ENCODE data around the gene CACNA1E. TPM values are rescaled to one million over a fixed set of nuclear protein-coding genes. Genes with fewer than 3 reads are reported as not detected.

CACNA1E gene
- total and polyA plus RNA-seq, 2 experiments from 2014 or later: 1.1 to 1.7 TPM

GRCh38 chr1:181493166-181493565, 9.8 kb downstream of the CACNA1E start:
- Histone ChIP-seq H3K4me3 (no peak overlapping the region), H3K27ac (no peak overlapping the region), H4K20me1 (ENCODE audit: insufficient read depth, poor library complexity, severe bottlenecking) (no peaks in the 10 kb centered on the region), H3K9me2 (replicated peaks; ENCODE audit: insufficient read depth) (no peaks in the 10 kb centered on the region), H3K27me3 (peaks cover 36% of the 10 kb centered on the region), H3K9me3 (ENCODE audit: low read depth) (no peaks in the 10 kb centered on the region), H3K4me2 (no peak overlapping the region), H2AFZ (no peak overlapping the region), H3K79me2 (no peaks in the 10 kb centered on the region), H3K36me3 (replicated peaks; ENCODE audit: insufficient read depth, low read depth) (no peaks in the 10 kb centered on the region), H3K4me1 (ENCODE audit: insufficient read depth) (peaks cover 12% of the 10 kb centered on the region)
- no peak for DNase-seq (ENCODE audit: low spot score)
- no peak for TF ChIP-seq EZH2 (IDR thresholded peaks at IDR 0.05; ENCODE audit: borderline replicate concordance)
- TF ChIP-seq, protein P1, sequence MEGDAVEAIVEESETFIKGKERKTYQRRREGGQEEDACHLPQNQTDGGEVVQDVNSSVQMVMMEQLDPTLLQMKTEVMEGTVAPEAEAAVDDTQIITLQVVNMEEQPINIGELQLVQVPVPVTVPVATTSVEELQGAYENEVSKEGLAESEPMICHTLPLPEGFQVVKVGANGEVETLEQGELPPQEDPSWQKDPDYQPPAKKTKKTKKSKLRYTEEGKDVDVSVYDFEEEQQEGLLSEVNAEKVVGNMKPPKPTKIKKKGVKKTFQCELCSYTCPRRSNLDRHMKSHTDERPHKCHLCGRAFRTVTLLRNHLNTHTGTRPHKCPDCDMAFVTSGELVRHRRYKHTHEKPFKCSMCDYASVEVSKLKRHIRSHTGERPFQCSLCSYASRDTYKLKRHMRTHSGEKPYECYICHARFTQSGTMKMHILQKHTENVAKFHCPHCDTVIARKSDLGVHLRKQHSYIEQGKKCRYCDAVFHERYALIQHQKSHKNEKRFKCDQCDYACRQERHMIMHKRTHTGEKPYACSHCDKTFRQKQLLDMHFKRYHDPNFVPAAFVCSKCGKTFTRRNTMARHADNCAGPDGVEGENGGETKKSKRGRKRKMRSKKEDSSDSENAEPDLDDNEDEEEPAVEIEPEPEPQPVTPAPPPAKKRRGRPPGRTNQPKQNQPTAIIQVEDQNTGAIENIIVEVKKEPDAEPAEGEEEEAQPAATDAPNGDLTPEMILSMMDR (IDR thresholded peaks at IDR 0.05; ENCODE audit: poor library complexity): no peak
- TF ChIP-seq EZH2phosphoT487 (IDR thresholded peaks at IDR 0.05; ENCODE audit: low read depth, severe bottlenecking, unreplicated experiment): no peak
- WGBS (ENCODE audit: low lambda C conversion rate, missing lambda C conversion rate): 66% methylated on average over 3 of the region's 3 CpGs

DNA sequence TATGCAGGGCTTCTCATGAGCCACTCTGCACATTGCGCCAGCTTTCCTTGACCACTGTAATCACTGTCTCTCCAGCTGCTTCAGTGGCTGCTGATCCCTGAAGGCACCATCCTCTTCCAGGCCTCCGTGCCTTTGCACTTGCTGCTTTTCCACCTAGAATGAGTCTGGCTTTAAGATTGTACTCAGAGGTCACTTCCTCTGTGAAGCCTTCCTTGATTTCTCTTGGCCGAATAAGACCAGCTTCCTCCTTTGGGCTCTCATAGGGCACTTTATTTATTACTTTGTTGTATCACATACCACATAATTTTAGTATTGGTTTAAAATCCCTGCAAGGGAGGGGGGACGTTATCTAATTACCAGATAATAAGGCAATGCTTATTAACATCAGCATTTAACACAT, 10.6 kb downstream of the CACNA1E start:
- TF ChIP-seq EZH2phosphoT487 (IDR thresholded peaks at IDR 0.05; ENCODE audit: low read depth, severe bottlenecking, unreplicated experiment) (no peak), EZH2 (IDR thresholded peaks at IDR 0.05; ENCODE audit: borderline replicate concordance) (no peak)
- TF ChIP-seq, protein P1 (IDR thresholded peaks at IDR 0.05; ENCODE audit: poor library complexity): no peak
- Histone ChIP-seq H2AFZ (no peak overlapping the region), H3K4me3 (no peak overlapping the region), H3K9me2 (replicated peaks; ENCODE audit: insufficient read depth) (no peaks in the 10 kb centered on the region), H4K20me1 (ENCODE audit: insufficient read depth, poor library complexity, severe bottlenecking) (no peaks in the 10 kb centered on the region), H3K36me3 (replicated peaks; ENCODE audit: insufficient read depth, low read depth) (no peaks in the 10 kb centered on the region), H3K9me3 (ENCODE audit: low read depth) (no peaks in the 10 kb centered on the region), H3K4me1 (ENCODE audit: insufficient read depth) (peaks cover 12% of the 10 kb centered on the region), H3K4me2 (no peak overlapping the region), H3K27ac (no peak overlapping the region), H3K79me2 (no peaks in the 10 kb centered on the region), H3K27me3 (peaks cover 29% of the 10 kb centered on the region)
- no peak for DNase-seq (ENCODE audit: low spot score)
- 92% methylated on average over 4 of the region's 4 CpGs for WGBS (ENCODE audit: low lambda C conversion rate, missing lambda C conversion rate)

- WGBS (ENCODE audit: low lambda C conversion rate, missing lambda C conversion rate): 55% methylated on average over 1 of the region's 1 CpG
- no peaks in the 10 kb centered on the region for H3K9me3 ChIP-seq (ENCODE audit: low read depth)
- H3K4me1 ChIP-seq (ENCODE audit: insufficient read depth): peaks cover 17% of the 10 kb centered on the region
- no peak overlapping the region for H3K4me2 ChIP-seq
- no peaks in the 10 kb centered on the region for H3K79me2 ChIP-seq
- no peaks in the 10 kb centered on the region for H3K36me3 ChIP-seq (replicated peaks; ENCODE audit: insufficient read depth, low read depth)
- peaks cover 6% of the 10 kb centered on the region for H3K27me3 ChIP-seq
- H3K9me2 ChIP-seq (replicated peaks; ENCODE audit: insufficient read depth): no peaks in the 10 kb centered on the region
- no peak for TF ChIP-seq EZH2phosphoT487 (IDR thresholded peaks at IDR 0.05; ENCODE audit: low read depth, severe bottlenecking, unreplicated experiment)
- TF ChIP-seq, protein P1 (IDR thresholded peaks at IDR 0.05; ENCODE audit: poor library complexity): no peak
- no peak for TF ChIP-seq EZH2 (IDR thresholded peaks at IDR 0.05; ENCODE audit: borderline replicate concordance)
- H4K20me1 ChIP-seq (ENCODE audit: insufficient read depth, poor library complexity, severe bottlenecking): no peaks in the 10 kb centered on the region
- no peak overlapping the region for H3K4me3 ChIP-seq
- no peak overlapping the region for H2AFZ ChIP-seq
- DNase-seq (ENCODE audit: low spot score): no peak
- H3K27ac ChIP-seq: no peak overlapping the region
Observed at GRCh38 chr1:181496759-181497158, 13.4 kb downstream of the CACNA1E start.

GRCh38 chr1:181497870-181498269, 14.6 kb downstream of the CACNA1E start:
- Histone ChIP-seq H2AFZ (no peak overlapping the region), H3K4me1 (ENCODE audit: insufficient read depth) (peaks cover 17% of the 10 kb centered on the region), H3K27me3 (peaks cover 3% of the 10 kb centered on the region), H3K9me2 (replicated peaks; ENCODE audit: insufficient read depth) (no peaks in the 10 kb centered on the region), H3K9me3 (ENCODE audit: low read depth) (no peaks in the 10 kb centered on the region), H3K79me2 (no peaks in the 10 kb centered on the region), H3K27ac (no peak overlapping the region), H3K4me2 (no peak overlapping the region), H3K4me3 (no peak overlapping the region), H4K20me1 (ENCODE audit: insufficient read depth, poor library complexity, severe bottlenecking) (no peaks in the 10 kb centered on the region), H3K36me3 (replicated peaks; ENCODE audit: insufficient read depth, low read depth) (no peaks in the 10 kb centered on the region)
- TF ChIP-seq EZH2 (IDR thresholded peaks at IDR 0.05; ENCODE audit: borderline replicate concordance): no peak
- TF ChIP-seq, protein P1 (IDR thresholded peaks at IDR 0.05; ENCODE audit: poor library complexity): no peak
- TF ChIP-seq EZH2phosphoT487 (IDR thresholded peaks at IDR 0.05; ENCODE audit: low read depth, severe bottlenecking, unreplicated experiment): no peak
- 76% methylated on average over 6 of the region's 6 CpGs for WGBS (ENCODE audit: low lambda C conversion rate, missing lambda C conversion rate)
- DNase-seq (ENCODE audit: low spot score): no peak

Data from hepatocyte (in vitro differentiated cells).